ENCODE measurements around the gene FAM20C.
"Not testable (repeated sequence)": the region's sequence is repeated elsewhere in the genome, so short reads cannot be mapped to it uniquely, and the experiment has no call there.

The FAM20C gene

GRCh38 chr7:240887-241421, 48.6 kb downstream of the FAM20C start:
- DNase-seq (ENCODE audit: low read depth in 2 of 3, low spot score in 2 of 3), result no peak

- no peak for DNase-seq (ENCODE audit: low read depth in 2 of 3, low spot score in 2 of 3)
These were observed 49.1 kb downstream of the FAM20C start for GRCh38 chr7:241513-241912.

GRCh38 chr7:242826-243579, 50.6 kb downstream of the FAM20C start:
- DNase-seq (ENCODE audit: low read depth in 2 of 3, low spot score in 2 of 3), result not testable (repeated sequence)

- not testable (repeated sequence) for DNase-seq (ENCODE audit: low read depth in 2 of 3, low spot score in 2 of 3)
These were observed 51.2 kb downstream of the FAM20C start for GRCh38 chr7:243580-243978.

- DNase-seq (ENCODE audit: low read depth in 2 of 3, low spot score in 2 of 3), result no peak
These were observed 52.6 kb downstream of the FAM20C start for GRCh38 chr7:244974-245373.

- no peak for DNase-seq (ENCODE audit: low read depth in 2 of 3, low spot score in 2 of 3)
These were observed 53.4 kb downstream of the FAM20C start for GRCh38 chr7:245574-246295.

GRCh38 chr7:246451-246850, 54.1 kb downstream of the FAM20C start:
- DNase-seq (ENCODE audit: low read depth in 2 of 3, low spot score in 2 of 3), result no peak

- DNase-seq (ENCODE audit: low read depth in 2 of 3, low spot score in 2 of 3), result no peak
These were observed 54.8 kb downstream of the FAM20C start for GRCh38 chr7:247181-247580.

- no peak for DNase-seq (ENCODE audit: low read depth in 2 of 3, low spot score in 2 of 3)
These were observed 55.3 kb downstream of the FAM20C start for GRCh38 chr7:247636-248035.

GRCh38 chr7:248732-249435, 56.5 kb downstream of the FAM20C start:
- no peak for DNase-seq (ENCODE audit: low read depth in 2 of 3, low spot score in 2 of 3)

- DNase-seq (ENCODE audit: low read depth in 2 of 3, low spot score in 2 of 3), result no peak
These were observed 57.6 kb downstream of the FAM20C start for GRCh38 chr7:249989-250388.

GRCh38 chr7:250523-250922, 58.2 kb downstream of the FAM20C start:
- no peak for DNase-seq (ENCODE audit: low read depth in 2 of 3, low spot score in 2 of 3)

GRCh38 chr7:251005-251404, 58.6 kb downstream of the FAM20C start:
- DNase-seq (ENCODE audit: low read depth in 2 of 3, low spot score in 2 of 3), result no peak

- DNase-seq (ENCODE audit: low read depth in 2 of 3, low spot score in 2 of 3), result no peak
These were observed 59.2 kb downstream of the FAM20C start for GRCh38 chr7:251446-252175.

GRCh38 chr7:252216-252965, 60.0 kb downstream of the FAM20C start:
- DNase-seq (ENCODE audit: low read depth in 2 of 3, low spot score in 2 of 3), result no peak

GRCh38 chr7:252981-253380, 60.6 kb downstream of the FAM20C start:
- no peak for DNase-seq (ENCODE audit: low read depth in 2 of 3, low spot score in 2 of 3)

- no peak for DNase-seq (ENCODE audit: low read depth in 2 of 3, low spot score in 2 of 3)
These were observed 61.4 kb downstream of the FAM20C start for GRCh38 chr7:253581-254336.

- no peak for DNase-seq (ENCODE audit: low read depth in 2 of 3, low spot score in 2 of 3)
These were observed 62.1 kb downstream of the FAM20C start for GRCh38 chr7:254337-255037.

- no peak for DNase-seq (ENCODE audit: low read depth in 2 of 3, low spot score in 2 of 3)
These were observed 62.7 kb downstream of the FAM20C start for GRCh38 chr7:255038-255435.
